ENCODE measurements around the gene SETD1A.

The SETD1A gene

DNA sequence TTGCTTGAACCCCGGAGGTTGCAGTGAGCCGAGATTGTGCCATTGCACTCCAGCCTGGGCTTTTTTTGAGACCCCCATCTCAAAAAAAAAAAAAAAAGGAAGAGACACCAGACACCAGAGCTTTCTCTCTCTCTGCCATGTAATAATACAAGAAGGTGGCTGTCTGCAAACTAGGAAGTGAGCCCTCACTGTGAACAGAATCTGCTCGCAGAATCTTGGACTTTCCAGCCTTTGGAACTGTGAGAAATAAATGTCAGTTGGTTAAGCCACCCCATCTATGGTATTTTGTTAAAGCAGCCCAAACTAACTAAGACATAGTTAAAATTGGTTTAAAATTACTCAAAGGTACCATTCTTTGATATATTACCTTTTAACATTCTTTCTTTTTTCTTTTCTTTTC, 63.0 kb downstream of the SETD1A start:
- no peak for DNase-seq (ENCODE audit: low read depth in 2 of 2)

DNA sequence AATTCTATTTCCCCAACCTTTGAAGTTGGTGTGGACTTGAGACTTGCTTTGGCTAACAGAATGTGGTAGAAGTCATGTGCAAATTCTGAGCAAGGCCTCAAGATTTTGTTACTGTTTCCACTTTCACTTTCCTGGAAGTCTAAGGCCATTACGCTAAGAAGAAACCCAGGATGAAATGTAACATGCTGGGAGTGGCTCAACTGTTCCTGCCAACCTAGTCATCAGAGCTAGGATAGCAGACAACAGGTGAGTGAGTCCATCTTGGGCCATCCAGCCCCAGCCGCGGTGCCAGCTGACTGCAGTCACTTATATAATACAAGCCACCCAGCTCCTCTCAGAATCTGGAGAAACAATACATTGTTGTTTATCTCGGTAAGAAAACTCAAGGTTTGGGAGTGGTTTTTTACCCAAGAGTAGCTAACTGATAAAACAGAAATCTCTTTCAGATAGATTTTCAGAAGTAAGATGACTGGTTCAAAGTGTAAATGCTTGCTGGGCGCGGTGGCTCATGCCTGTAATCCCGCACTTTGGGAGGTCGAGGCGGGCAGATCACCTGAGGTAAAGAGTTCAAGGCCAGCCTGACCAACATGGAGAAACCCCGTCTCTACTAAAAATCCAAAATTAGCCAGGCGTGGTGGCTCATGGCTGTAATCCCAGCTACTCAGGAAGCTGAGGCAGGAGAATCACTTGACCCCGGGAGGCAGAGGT, 65.1 kb downstream of the SETD1A start:
- DNase-seq (ENCODE audit: low read depth in 2 of 2) = no peak

DNA sequence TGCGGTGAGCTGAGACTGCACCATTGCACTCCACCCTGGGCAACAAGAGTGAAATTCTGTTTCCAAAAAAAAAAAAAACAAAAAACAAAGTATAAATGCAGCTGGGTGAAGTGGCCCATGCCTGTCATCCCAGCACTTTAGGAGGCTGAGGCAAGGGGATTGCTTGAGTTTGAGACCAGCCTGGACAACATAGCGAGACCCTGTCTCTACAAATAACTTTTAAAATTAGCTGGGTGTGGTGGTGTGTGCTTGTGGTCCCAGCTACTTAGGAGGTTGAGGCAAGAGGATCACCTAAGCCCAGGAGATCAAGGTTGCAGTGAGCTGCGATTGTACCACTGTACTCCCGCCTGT, 65.7 kb downstream of the SETD1A start:
- no peak for DNase-seq (ENCODE audit: low read depth in 2 of 2)

DNA sequence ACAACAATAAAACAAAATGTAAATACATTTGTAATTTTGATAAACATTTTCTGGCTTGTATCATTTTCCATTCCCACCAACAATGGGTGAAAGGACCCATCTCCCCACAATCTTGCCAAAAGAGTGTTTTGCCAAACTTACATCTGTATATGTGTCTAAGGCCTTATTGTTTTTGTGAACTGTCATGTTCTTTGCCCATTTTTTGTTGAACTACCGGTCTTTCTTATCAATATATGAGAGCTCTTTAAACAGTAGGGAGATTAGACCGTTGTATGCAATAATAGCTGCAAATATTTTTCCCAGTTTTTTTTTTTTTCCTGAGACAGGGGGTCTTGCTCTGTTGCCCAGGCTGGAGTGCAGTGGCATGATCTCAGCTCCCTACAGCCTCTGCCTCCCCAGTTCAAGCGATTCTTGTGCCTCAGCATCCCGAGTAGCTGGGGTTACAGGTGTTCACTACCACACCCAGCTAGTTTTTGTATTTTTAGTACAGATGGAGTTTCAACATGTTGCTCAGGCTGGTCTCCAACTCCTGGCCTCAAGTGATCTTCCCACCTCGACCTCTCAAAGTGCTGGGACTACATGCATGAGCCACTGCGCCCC, 66.2 kb downstream of the SETD1A start:
- DNase-seq (ENCODE audit: low read depth in 2 of 2) = no peak

DNA sequence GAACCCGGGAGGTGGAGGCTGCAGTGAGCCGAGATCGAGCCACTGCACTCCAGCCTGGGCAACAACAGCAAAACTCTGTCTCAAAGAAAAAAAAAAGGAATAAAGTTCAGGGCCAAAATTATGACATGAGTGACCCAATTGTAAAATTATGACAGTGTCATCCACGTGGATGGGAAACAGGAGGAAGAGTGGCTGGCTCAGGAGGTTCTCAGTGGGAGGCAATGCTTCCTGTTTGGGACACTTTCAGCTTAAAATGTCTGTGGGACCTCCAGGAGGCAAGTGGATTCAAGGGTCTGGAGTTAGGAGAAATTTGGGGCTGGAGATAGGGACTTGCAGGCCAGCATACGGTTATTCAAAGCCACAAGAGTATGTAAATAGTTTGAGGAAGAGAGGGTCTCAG, 67.8 kb downstream of the SETD1A start:
- no peak for DNase-seq (ENCODE audit: low read depth in 2 of 2)

DNA sequence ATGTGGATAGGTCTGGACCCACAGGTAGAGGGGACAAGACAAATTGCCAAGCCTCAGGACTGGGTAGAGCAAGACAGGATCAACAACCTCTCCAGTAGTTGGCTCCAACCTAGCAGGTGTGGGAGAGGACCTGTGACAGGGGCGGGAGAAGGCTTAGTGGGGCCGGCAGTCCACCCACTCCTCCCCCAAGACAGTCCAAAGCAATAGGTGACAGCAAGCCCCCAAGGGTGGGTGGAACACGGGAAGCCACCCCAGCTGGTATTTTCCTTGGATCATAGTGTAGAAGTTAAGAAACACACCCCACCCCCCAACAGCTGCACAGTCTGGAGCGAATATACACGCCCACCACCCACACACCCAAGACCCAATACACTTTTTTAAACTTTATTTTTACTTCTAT, 71.7 kb downstream of the SETD1A start:
- no peak for DNase-seq (ENCODE audit: low read depth in 2 of 2)

DNA sequence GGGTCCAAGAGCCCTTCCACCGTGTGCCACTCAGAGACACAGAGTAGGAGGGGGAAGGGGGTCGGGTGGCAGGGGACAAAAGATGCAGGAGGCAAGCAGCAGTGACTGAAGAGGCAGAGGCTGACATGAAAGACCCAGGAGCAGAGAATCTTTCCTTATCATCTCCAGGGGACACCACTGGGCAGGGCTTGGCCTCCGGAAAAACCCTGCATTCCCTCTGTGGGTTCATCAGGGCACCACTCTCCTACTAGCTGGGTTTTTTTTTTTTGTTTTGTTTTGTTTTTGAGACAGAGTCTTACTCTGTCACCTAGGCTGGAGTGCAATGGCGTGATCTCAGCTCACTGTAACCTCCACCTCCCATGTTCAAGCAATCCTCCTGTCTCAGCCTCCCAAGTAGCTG, 73.7 kb downstream of the SETD1A start:
- no peak for DNase-seq (ENCODE audit: low read depth in 2 of 2)

DNA sequence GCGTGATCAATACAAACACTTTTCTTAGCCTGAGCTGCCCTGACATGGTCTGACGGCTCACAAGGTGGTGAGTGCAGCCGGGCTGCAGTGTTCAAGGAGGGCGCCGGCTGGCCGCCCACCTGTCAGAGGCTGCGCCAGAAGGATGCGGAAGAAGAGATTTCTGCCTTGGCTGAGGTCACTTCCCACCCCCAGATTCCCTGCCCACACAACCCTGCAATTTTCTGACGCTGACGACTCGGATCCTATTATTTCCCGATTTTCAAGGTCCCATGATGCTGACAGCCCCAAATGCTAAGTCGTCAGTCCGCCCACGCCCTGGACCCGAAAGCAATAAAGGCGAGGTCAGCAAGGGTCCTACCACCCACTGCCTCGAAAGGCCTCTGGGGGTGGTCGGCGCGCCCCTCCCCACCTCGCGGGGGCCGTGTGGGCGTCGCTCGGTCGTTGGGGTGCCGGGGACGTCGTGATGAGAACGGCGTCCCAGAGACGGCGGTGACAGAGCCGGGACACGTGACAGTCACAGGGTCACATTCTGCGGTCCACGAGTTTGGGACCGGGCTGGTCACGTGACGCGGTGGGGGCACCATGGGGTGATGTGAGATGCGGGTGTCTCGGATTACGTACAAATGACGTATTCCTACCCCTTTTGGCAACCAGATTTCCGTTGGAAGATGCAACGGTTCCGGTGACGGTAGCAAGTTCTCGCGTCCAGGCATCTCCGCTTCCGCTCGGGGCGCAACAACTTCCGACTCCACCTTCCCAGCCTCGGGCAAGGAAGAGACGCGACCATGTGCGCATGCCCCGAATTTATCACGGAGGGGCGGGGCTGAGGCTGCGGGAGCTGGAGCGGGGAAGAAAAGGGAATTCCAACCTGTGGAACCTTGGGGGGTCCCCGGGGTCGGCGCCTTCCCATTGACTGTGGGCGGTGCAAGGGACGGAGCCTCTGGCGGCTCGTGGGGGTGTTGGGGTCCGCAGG, 75.5 kb downstream of the SETD1A start, which contains the start of gene STX4:
STX4 (plus strand) TSS at position 823 of the 973 bp plus-strand sequence. CDS start 248 bp downstream, outside the sequence.
- DNase-seq (ENCODE audit: low read depth in 2 of 2) = peak; percentile 93 to 94

DNA sequence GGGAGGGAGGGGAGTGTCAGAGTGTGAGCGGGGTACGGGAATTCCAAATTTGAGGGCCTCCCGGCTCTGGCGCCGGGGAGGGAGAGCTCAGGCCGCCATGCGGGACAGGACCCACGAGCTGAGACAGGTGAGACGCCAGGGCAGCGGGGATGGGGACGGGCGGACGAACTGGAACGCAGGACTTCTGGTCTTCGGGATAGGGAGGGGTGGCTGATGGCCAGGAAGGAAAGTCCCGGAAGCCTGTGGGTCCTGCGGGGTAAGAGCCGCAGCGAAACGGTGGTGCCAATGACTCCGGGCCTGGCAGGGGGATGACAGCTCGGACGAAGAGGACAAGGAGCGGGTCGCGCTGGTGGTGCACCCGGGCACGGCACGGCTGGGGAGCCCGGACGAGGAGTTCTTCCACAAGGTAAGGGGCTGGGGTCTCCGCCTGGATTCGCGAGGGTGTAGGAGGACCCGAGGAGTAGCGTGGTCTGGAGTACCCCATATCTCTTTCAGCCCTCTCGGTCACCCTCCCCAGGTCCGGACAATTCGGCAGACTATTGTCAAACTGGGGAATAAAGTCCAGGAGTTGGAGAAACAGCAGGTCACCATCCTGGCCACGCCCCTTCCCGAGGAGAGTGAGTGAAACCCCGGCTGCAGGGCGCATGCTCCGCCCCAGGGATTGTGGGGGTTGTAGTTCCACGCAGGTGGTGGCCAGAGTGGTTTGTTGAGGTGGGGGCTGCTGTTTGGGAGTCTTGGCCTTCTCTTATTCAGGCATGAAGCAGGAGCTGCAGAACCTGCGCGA, 76.3 kb downstream of the SETD1A start:
- DNase-seq (ENCODE audit: low read depth in 2 of 2) = peak; percentile 77 to 83

Measured in stimulated activated CD4-positive, alpha-beta T cell treated with anti-CD3 and anti-CD28 coated beads, Interleukin-1b, Interleukin-23, amount 100 ng/mL, for 4 hours (primary cell).